HG03558 (cell line): ENCODE results near the gene FBXO8.
A peak's percentile ranks its signal among the peaks of the same experiment; 100 is the strongest.

Experiments used
- ATAC-seq: cut with Tn5 transposase; IDR thresholded peaks from one replicate; pipeline ENCODE4 v1.9.1; 2021; ENCODE audit warnings: moderate number of reproducible peaks; ENCODE audit not compliant: unreplicated experiment; ENCODE audit errors: extremely low read depth

FBXO8 gene

GRCh38 chr4:174284487-174284886 is 1.0 kb upstream of the FBXO8 start:
- no peak for ATAC-seq

GRCh38 chr4:174282836-174283506 is 496 bp downstream of the FBXO8 start:
- peak; percentile 100 for ATAC-seq

- no peak for ATAC-seq
Measured at GRCh38 chr4:174281901-174282300, 1.6 kb downstream of the FBXO8 start.

GRCh38 chr4:174281182-174281737 is 2.2 kb downstream of the FBXO8 start:
- no peak for ATAC-seq

- no peak for ATAC-seq
Measured at GRCh38 chr4:174279433-174280155, 3.9 kb downstream of the FBXO8 start.

GRCh38 chr4:174278467-174278866 is 5.0 kb downstream of the FBXO8 start:
- ATAC-seq, result no peak

GRCh38 chr4:174277433-174277832 is 6.0 kb downstream of the FBXO8 start:
- no peak for ATAC-seq

GRCh38 chr4:174275101-174275500 is 8.4 kb downstream of the FBXO8 start:
- no peak for ATAC-seq

- ATAC-seq, result no peak
Measured at GRCh38 chr4:174274436-174274835, 9.0 kb downstream of the FBXO8 start.

- no peak for ATAC-seq
Measured at GRCh38 chr4:174273930-174274329, 9.5 kb downstream of the FBXO8 start.

GRCh38 chr4:174266416-174266815 is 17.1 kb downstream of the FBXO8 start:
- no peak for ATAC-seq

- no peak for ATAC-seq
Measured at GRCh38 chr4:174265916-174266315, 17.6 kb downstream of the FBXO8 start.

- no peak for ATAC-seq
Measured at GRCh38 chr4:174263445-174263736, 20.1 kb downstream of the FBXO8 start.

- no peak for ATAC-seq
Measured at GRCh38 chr4:174262624-174263444, 20.6 kb downstream of the FBXO8 start.

- ATAC-seq, result peak; percentile 21
Measured at GRCh38 chr4:174261432-174261831, 22.0 kb downstream of the FBXO8 start.

- peak; percentile 50 for ATAC-seq
Measured at GRCh38 chr4:174260099-174260498, 23.4 kb downstream of the FBXO8 start.

- ATAC-seq, result no peak
Measured at GRCh38 chr4:174259580-174259979, 23.9 kb downstream of the FBXO8 start.

GRCh38 chr4:174256277-174256713 is 27.2 kb downstream of the FBXO8 start:
- ATAC-seq, result no peak

GRCh38 chr4:174255786-174256185 is 27.7 kb downstream of the FBXO8 start:
- ATAC-seq, result no peak

GRCh38 chr4:174255374-174255773 is 28.1 kb downstream of the FBXO8 start:
- ATAC-seq, result no peak

GRCh38 chr4:174254613-174255012 is 28.9 kb downstream of the FBXO8 start:
- no peak for ATAC-seq
